A673 (cell line): ENCODE results near the gene UMODL1.

Experiments
- EZH2 ChIP-seq: fragments of 200-600 bp; sonication (generic); IDR thresholded peaks from 2 replicates; pipeline ENCODE4 v1.6.1; 2017; ENCODE audit warnings: borderline replicate concordance, low read depth, mild to moderate bottlenecking, mixed read lengths, antibody characterized with exemption, low read length; ENCODE audit not compliant: poor library complexity, severe bottlenecking
- TF ChIP-seq, protein P1 (sequence below): fragments of 300-800, 200-600 bp; sonication (generic); conservative IDR thresholded peaks from 2 replicates; pipeline ENCODE4 v1.5.1; 2017; ENCODE audit warnings: low read depth, mild to moderate bottlenecking, antibody characterized with exemption, low read length, moderate library complexity, mixed read lengths

DNA sequence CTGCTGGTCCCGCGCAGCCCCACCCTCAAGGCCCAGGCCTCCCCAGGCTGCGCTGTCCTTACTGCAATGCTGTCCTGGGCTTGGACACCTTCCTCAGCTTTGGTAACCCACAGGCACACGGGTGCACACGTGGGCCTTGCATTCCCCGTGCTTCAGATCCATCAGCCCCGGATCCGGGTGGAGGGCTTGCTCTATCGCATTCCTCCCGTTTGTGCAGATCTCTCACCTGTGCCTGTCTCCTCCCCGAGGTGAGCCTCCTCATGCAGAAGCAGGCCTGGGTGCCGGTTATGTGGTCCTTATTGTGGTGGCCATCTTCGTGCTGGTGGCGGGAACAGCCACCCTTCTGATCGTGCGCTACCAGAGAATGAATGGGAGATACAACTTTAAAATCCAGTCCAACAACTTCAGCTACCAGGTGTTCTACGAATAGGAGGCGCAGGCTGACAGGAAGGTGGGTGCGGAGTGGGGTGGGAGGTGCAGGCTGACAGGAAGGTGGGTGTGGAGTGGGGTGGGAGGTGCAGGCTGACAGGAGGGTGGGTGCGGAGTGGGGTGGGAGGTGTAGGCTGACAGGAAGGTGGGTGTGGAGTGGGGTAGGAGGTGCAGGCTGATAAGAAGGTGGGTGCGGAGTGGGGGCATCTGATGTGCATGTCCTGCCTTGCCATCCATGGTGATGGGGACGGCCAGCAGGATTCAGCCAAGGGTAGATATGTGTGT, 66.2 kb downstream of the UMODL1 start:
- TF ChIP-seq, protein P1, sequence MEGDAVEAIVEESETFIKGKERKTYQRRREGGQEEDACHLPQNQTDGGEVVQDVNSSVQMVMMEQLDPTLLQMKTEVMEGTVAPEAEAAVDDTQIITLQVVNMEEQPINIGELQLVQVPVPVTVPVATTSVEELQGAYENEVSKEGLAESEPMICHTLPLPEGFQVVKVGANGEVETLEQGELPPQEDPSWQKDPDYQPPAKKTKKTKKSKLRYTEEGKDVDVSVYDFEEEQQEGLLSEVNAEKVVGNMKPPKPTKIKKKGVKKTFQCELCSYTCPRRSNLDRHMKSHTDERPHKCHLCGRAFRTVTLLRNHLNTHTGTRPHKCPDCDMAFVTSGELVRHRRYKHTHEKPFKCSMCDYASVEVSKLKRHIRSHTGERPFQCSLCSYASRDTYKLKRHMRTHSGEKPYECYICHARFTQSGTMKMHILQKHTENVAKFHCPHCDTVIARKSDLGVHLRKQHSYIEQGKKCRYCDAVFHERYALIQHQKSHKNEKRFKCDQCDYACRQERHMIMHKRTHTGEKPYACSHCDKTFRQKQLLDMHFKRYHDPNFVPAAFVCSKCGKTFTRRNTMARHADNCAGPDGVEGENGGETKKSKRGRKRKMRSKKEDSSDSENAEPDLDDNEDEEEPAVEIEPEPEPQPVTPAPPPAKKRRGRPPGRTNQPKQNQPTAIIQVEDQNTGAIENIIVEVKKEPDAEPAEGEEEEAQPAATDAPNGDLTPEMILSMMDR: no peak
- no peak for TF ChIP-seq EZH2
